NCI-H446 (cell line): ENCODE measurements around the gene IFT57.

Experiments used
- DNase-seq, 2 experiments: peaks; one replicate each; lab custom pipeline; 2025; lab: John Stamatoyannopoulos, UW

Gene IFT57

DNA sequence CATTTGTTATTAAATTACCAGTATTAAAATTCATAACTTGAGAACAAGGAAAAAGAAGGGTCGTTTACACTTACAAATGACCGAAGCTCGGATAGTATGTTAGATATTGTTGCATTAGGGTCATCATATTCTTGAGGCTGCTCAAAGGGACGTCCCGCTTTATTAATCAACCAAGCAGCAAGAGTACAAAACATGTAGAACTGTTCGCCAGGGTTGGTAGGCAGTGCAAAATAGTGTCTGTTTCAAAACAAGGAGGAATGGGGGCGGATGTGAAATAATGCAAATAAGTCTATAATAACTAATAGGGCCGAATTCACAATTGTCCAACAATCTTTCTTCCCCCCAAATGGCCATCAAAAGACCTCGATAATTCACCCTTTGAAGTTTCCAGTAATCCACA, 2.9 kb downstream of the IFT57 start:
- no peak for DNase-seq

DNA sequence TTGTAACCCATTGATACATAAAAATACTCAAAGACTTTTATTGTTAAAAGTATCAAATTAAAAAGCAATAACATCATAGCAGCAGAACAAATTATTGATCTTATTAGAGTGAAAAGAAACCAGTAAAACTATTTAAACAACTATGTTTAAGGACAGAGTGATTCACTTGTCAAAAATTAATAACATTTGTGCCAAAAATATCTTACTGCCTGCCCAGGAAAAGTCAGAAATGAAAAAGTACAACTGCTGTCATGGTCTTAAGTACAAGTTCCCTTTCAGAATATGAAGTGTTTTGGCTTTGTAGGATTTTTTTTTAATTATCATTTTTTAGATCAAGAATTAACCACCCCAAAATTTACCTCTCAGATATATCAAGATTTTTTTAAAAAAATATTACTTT, 3.4 kb downstream of the IFT57 start:
- no peak for DNase-seq

DNA sequence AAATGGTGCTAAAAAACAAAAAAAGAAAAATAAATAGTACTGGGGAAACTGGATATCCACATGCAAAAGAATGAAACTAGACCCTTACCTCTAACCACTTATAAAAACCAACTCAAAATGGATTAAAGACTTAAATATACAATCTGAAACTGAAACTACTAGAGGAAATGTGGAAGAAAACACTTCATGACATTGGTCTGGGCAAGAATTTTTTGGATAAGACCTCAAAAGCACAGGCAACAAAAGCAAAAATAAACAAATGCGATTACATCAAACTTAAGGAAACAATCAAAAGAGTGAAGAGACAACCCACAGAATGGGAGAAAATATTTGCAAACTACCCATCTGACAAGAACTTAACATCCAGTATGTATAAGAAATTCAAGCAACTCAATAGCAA, 6.4 kb downstream of the IFT57 start:
- DNase-seq: no peak

DNA sequence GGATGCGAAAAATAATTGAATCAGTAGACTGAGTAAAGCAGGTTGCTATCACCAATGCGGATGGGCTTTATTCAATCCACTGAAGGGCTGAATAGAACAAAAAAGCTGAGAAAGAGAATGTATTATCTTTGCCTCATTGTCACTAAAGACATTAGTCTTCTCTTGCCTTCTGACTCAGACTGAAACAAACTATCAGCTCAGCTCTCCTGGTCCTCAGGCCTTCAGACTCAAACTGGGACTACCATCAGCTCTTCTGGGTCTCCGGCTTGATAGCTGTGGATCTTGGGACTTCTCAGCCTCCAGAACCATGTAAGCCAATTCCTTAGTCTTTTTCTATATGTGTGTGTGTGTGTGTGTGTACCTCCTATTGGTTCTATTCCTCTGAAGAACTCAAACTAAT, 12.6 kb downstream of the IFT57 start:
- no peak for DNase-seq

DNA sequence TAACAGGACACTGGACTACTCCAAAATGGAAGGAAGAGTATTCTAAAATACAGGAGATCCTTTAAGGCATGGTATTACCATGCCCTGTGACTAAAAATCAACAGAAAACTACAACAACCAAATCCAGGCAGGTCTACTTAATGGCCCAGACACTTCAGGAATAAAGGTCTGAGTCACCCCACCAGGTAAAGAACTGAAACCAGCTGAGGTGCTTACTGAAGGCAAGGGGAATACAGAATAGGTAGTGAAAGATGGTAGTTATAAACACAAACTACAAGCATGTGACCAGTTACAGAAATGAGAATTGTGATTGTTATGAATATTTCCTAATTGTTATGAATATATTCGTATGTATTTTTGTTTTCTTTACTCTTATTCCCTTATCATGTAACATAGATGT, 13.4 kb downstream of the IFT57 start:
- DNase-seq: no peak

DNA sequence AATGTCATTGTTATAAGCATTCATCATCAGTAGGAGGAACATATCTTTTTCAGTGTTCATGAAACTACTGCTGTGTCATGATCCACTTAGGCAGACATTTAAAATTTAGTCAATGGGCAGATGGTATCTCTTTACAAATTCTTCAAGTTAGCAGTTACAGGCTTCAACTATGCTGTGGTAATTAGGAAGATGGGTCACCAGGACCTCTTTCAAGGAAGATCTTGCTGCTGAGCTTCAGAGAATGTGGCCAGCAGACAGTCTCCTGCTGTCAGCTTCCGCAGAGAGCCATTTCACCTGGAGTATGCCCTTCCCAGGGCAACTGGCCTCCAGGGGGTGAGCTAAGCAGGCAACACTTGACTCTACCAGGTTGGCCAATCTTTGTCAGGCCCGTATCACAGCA, 19.4 kb downstream of the IFT57 start:
- no peak for DNase-seq

DNA sequence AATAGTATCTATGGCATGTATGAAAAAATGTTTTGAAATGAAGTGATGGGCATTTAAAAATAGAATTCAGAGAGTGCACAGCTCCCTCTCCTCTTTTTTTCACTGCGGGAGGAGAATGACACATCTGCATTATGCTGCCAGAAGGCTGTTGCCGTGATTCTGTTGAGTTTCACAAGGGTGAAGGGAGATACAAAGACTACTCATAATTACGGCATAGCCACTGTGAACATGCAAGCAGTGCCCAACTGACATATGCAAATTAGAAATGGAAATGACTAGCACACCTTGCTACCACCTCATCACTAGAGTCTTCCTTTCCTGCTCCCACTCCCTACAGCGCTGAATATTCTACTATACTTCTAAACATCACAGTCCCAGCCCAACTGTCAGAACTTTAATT, 20.1 kb downstream of the IFT57 start:
- DNase-seq: no peak

DNA sequence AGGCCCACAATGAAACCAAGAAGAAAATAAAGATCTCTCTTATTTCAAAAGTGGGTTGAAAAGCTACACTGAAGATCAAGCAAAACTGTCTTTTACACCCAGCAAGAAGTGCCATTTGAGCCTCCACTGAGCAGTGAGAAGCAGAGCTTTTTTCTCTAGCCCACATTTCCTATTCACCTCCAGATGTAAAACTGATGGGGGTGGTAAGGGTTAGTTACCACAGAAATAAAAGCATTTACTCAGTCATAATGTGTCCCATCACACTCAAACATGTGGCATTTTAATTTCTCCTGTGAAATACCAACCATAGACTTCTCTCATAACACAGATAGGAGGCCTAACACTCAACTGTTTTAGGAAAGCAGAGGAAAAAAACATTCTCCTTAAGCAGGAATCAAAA, 21.0 kb downstream of the IFT57 start:
- no peak for DNase-seq

DNA sequence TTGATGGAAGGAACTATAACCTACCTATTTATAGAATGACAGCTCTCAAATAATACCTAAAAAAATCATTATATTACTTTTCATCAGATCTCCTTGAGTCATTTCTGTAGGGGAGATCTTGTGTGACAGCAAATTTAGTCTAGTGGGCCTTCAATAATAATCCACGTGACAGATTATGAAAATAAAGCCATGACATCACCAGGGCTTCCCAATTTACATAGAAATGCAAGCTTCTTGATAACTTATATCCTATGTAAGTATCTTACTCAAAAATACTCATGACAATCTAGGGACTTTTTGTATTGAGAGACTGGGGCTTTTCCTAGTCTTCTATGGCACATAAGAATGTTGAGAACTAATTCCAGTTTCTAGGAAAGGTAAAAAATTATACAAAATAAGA, 21.6 kb downstream of the IFT57 start:
- DNase-seq: no peak

DNA sequence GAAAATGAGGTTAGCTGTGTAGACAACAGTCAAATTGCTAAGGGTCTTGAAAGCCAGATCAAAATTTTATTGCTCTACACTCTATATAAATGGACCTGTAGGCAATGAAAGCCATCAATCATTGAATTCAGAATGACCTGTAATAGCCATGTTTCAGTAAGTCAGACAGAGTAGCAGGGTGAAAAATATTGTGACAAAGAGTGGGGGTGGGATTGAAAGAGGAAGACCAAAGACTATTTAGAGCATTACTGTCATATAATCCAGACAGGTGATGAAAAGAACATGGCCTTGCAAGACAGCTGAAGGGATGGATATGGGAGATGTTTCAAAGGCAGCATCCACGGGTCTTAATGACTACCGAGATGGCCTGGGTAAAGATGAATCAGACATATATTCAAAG, 22.2 kb downstream of the IFT57 start:
- DNase-seq: no peak

DNA sequence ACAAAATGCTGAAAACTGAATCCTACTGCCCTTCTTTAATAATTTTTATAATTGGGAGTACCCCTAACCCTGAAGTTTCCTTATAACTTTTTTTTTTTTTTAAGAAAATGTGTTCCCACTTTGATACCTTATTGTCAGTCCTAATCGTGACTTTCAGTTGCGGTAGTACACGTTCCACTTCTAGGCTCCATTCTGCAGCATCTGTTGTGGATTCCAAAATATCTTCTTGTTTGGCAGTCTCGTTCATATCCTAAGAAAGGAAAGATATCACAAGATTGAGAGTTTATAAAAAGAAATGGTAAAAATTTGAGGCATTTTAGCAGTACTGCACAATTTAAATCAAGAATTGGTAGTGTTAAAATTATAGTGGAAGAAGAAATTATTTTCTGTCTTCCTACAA, 30.8 kb downstream of the IFT57 start:
- DNase-seq: no peak

DNA sequence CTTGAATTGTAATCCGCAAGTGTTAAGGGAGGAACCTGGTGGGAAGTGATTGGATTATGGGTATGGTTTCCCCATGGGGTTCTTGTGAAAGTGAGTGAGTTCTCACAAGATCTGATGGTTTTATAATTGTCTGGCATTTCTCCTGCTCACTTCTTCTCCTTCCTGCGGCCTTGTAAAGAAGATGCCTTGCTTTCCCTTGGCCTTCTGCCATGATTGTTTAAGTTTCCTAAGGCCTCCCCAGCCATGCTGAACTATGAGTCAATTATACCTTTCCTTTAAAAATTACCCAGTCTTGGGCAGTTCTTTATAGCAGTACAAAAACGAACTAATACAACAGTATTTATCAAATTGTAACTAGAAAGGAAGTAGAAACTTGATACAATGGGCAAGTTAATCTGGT, 31.9 kb downstream of the IFT57 start:
- DNase-seq: no peak

DNA sequence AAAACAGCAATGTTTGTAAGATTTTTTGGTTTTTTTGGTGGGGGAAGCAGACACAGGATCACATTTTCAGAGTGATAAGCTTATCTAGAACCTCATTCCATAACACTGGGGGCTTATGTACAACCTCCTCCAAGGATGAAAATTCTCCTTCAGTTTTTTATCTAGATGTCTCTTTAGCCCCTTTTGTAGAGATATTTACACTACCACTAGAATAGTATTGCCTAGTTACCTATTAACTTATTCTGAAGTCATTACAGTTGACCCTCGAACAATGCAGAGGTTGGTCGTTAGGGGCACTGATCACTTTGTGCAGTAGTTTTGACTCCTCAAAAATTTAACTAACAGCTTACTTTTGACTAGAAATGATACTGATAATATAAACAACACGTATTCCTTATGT, 32.8 kb downstream of the IFT57 start:
- no peak for DNase-seq

DNA sequence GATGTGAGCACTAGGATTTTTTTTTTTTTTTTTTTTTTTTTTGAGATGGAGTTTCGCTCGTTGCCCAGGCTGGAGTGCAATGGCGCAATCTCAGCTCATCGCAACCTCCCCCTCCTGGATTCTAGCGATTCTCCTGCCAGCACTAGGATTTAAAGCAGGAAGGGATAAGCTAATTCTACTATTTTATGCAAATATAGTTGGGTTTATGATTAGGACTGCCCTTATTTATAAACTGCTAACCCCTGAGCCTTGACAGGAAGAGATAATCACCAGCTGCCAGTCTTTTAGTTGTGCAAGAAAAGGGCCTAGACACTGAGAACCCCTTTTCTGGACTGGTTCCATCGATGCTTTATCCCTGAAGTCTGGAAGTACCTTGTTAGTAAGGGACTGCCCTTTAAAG, 36.7 kb downstream of the IFT57 start:
- no peak for DNase-seq

DNA sequence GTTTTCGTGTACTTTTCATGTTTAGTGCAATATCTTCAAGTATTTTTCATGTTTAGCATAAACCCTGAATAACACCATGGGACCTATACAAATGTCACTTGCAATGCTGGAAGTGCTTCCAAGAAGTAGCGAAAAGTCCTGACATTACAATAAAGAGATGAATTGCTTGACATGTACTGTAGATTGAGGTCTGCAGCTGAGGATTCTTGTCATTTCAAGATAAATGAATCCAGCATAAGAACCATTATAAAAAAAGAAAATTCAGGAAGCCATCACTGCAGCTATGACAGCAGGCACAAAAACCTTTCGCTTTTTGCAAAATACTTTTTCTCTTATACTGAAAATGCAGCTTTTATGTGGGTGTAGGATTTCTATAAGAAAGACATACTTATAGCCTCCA, 37.4 kb downstream of the IFT57 start:
- DNase-seq: no peak

DNA sequence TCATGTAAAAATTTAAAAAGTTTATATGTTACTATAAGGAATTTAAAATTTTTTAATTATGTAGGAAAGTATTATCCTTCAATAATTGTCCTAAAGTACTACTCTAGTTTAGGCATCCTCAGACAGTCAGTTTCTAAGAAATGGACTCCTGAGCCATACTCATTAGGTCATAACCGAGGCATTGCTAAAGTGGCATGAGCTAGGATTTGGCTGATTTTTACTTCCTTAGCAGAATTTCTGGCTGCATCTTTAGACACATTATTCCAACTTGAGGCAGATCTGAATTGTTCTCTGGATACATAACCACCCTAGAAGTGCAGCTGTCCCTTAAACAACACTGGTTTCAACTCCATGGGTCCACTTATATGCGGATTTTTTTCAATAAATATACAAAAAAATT, 38.3 kb downstream of the IFT57 start:
- no peak for DNase-seq

DNA sequence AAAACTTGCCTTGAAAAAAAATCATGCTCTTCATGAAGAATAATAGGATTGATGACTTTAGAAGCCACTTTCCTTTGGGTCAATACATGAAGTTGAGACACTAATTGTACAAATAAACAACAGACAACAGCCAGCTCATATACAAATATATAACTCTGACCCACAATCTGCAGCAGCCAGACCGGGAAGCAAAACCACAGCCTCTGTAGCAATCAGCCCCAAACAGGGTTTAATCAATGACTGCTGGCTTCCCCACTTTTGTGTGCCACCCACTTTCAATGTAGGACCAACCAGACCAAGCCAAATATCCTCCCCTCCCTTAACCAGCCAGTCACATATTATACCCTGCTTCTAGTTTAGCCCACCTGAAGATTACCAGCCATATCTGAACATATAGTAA, 39.0 kb downstream of the IFT57 start:
- DNase-seq: no peak

DNA sequence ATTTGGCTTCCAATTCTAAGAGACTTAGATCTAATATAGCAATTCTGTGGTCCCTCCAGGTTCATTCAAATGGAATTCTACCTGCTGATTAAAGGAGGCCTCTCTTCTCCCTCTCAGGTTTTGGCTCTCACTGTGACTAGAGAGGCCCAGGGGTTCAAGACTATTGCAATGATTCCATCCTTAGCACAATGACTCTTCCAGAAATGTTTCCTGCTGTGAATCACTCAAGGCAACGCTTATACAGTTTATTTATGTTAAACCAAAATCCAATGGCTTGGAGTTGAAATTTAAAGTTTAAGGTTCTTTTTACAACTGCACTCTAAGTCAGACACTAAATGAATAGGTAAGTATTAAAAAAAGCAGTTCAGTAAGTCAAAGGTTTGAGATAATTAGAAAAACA, 39.9 kb downstream of the IFT57 start:
- DNase-seq: no peak

DNA sequence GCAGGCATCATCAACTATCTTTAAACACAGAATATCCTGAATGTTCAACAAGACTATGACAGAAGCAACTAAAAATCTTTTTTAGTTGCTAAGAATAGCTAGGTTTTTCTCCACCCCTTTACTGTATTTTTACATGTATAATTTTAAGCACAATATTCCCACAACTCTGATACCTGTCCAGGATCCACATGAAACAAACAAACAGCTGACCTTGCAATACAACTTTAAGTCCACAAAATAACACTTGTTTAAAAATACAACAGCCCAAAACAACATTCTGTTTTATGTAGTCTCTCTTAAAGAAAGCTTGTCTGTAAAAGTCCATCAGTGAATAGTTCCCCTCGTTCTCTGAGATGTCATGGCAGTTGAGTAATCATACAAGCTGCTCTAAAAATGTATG, 41.1 kb downstream of the IFT57 start:
- DNase-seq: no peak

DNA sequence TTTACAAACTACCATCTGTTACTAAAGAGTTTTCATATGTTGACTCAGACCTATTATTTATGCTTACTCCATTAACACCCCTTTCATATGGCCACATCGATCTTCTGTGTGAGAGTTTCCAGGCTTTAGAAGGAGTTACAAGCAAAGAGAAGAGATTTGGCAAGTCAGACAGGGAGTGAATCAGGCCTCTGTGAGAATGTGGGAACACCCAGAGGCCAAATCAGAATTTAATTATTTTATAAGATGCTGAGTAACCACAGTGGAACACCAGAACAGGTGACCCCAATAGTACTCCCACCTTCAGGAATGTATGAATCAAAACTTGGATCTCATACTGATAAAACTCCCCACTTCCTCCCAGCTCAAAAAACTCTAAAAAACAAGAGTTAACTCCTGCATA, 42.0 kb downstream of the IFT57 start:
- DNase-seq: peak in 1 of 2 experiments; percentile 25

DNA sequence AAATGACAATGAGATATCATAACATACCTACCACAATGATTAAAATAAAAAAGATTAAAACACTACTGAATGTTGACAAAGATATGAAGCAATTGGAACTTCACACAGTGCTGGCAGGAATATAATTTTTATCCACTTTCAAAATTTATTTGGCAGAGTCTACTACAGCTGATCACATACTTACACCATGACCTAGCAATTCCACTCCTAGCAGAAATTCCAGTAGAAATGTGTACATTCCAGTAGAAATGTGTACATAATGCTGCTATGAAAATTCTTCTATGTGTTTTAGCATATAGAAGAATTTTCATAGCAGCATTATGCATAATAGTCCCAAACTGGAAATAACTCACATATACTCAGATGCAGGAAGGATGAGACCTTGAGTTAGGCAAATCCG, 43.5 kb downstream of the IFT57 start:
- DNase-seq: no peak

DNA sequence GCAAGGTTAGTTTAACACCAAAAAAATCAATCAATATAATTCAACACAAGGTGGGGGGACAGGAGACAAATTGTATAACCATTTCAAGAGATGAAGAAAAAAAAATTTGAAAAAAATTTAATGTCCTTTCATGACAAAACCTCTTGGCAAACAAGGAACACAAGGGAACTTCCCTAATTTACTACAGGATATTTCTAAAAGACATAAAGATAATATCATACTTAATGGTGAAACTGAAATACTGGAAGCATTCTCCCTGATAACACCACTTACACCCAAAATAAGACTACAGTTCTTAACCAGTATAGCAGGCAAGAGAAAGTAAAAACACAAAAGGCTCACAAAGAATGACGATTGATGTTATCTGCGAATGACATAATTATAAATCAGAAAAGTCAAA, 44.7 kb downstream of the IFT57 start:
- no peak for DNase-seq

DNA sequence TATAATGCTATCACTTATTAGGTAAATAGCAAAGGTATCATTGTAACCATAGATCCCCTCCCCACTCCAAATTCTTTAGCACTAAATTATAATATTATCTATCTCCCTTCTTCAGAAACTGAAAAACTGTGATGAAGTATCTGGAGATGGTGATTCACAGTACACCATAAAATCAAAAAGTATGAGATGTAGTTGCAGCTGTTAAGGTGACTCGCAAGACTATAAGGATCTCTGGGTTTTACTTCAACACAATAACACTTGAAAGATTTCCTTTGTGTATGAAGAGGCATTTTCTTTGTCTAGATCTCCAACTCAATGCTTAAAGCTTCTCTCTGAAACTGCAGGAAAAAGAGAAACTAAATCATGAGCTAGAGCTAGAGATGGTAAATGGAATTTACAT, 46.9 kb downstream of the IFT57 start:
- no peak for DNase-seq

DNA sequence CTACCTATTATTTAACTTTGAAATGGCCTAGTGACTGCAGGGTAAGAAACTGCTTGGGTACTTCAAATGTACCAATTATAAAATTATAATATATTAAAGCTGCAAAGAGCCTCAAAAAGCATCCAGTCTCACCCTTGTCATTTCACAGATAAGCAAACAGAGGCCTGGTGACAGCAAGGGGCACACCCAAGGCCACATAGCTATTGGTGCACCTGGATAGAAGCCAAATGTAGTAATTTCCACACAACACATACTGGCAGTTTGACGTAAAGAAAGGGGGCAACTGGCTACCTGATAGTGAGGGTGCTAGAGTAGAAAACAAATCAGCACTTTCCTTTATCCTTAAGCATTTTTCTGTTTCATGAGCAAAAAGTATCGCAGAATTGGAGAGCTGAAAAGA, 51.1 kb downstream of the IFT57 start:
- no peak for DNase-seq

DNA sequence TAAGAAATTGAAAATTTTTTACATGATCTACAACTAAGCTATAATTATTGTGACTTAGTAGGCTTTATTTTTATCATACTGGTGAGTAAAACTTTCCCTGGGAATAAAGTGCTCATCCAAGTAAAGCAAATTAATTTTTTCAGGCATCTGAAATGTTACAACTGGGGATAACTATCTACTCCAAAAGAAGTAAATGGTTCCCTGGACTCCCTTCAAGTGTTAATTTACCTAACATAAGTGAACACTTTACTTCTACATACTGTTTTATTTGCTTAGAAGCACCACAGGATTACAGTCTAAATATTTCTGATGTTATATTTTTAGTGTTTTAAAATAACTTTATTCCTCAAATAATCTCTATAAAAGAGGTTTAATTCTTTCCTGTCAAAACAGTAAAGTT, 57.8 kb downstream of the IFT57 start:
- no peak for DNase-seq
